IMR-90 (cell line): ENCODE results near the gene DUS4L.

Source experiments
- BHLHE40 ChIP-seq: fragments of 150-350 bp; IDR thresholded peaks from 2 replicates; pipeline ENCODE4 v1.6.1; 2016; ENCODE audit warnings: mild to moderate bottlenecking, low read depth, low read length
- FOS ChIP-seq: fragments of 150-350 bp; IDR thresholded peaks from 2 replicates; pipeline ENCODE4 v1.6.1; 2016; ENCODE audit warnings: low read depth, low read length
- MAFK ChIP-seq: IDR thresholded peaks from 2 replicates; pipeline ENCODE4 v1.6.1; 2012; ENCODE audit warnings: low read depth, low read length, improper control_type of control experiment
- POLR2A ChIP-seq: IDR thresholded peaks from 2 replicates; pipeline ENCODE4 v1.6.1; 2012; ENCODE audit warnings: mild to moderate bottlenecking, low read depth, low read length
- RAD21 ChIP-seq: IDR thresholded peaks from 2 replicates; pipeline ENCODE4 v1.6.1; 2012; ENCODE audit warnings: low read length, improper control_type of control experiment
- RFX5 ChIP-seq: IDR thresholded peaks from 2 replicates; pipeline ENCODE4 v1.8.0; 2012; ENCODE audit warnings: low read depth, mild to moderate bottlenecking, low read length, moderate library complexity
- TF ChIP-seq, protein P1 (sequence below): conservative IDR thresholded peaks from 2 replicates; pipeline ENCODE4 v1.5.1; 2012; ENCODE audit warnings: mild to moderate bottlenecking, low read depth, low read length, improper control_type of control experiment
- TF ChIP-seq, protein P2 (sequence below): fragments of 150-350 bp; IDR thresholded peaks from 2 replicates; pipeline ENCODE4 v1.6.1; 2016; ENCODE audit warnings: low read depth, mild to moderate bottlenecking, low read length, moderate library complexity, borderline replicate concordance

DNA sequence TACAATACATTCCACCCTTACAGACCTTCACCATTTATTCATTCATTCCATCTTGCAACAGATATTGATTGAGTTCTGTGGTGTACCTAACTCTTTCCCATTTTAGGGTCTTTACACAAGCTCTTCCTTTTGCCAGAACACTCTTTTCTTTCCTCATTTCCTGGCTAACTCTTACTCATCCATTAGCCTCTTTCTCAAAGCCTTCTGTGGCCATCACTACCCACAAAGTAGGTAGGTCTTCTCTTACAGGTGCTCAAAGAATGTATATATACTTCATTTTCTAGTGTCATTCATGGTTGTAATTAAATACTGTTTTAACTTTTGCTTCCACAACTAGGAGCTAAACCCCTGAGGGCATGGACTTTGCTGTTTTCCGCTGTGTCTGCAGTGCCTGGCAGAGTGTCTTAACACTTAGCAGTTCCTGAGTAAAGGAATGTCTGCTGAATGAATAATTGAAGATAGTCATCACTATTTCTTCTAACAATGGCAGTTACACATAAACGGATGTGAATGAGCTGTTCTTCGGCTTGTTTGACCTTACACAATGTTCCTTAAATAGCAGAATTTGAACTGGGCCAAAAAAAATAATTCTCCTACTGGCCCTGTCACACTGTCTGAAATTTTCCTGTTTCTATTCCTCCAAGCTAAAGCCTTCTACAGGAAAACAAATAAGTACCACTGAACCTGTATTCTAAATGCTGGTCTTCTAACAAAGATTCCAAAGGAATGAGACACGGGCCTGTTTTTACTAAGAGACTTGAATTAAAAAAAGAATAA is 31.4 kb downstream of the DUS4L start:
- TF ChIP-seq, protein P1, sequence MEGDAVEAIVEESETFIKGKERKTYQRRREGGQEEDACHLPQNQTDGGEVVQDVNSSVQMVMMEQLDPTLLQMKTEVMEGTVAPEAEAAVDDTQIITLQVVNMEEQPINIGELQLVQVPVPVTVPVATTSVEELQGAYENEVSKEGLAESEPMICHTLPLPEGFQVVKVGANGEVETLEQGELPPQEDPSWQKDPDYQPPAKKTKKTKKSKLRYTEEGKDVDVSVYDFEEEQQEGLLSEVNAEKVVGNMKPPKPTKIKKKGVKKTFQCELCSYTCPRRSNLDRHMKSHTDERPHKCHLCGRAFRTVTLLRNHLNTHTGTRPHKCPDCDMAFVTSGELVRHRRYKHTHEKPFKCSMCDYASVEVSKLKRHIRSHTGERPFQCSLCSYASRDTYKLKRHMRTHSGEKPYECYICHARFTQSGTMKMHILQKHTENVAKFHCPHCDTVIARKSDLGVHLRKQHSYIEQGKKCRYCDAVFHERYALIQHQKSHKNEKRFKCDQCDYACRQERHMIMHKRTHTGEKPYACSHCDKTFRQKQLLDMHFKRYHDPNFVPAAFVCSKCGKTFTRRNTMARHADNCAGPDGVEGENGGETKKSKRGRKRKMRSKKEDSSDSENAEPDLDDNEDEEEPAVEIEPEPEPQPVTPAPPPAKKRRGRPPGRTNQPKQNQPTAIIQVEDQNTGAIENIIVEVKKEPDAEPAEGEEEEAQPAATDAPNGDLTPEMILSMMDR, result no peak
- TF ChIP-seq, protein P2, sequence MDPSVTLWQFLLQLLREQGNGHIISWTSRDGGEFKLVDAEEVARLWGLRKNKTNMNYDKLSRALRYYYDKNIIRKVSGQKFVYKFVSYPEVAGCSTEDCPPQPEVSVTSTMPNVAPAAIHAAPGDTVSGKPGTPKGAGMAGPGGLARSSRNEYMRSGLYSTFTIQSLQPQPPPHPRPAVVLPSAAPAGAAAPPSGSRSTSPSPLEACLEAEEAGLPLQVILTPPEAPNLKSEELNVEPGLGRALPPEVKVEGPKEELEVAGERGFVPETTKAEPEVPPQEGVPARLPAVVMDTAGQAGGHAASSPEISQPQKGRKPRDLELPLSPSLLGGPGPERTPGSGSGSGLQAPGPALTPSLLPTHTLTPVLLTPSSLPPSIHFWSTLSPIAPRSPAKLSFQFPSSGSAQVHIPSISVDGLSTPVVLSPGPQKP, result no peak
- no peak for TF ChIP-seq BHLHE40
- peak; percentile 30; the same call in 1 of the 2 replicates for TF ChIP-seq FOS
- TF ChIP-seq RAD21, result no peak
- peak; percentile 59 for TF ChIP-seq MAFK
- TF ChIP-seq POLR2A, result no peak
- no peak; the same call in 1 of the 2 replicates for TF ChIP-seq RFX5
